Measurements from ENCODE around the gene IGDCC3. TPM values are rescaled to one million over a fixed set of nuclear protein-coding genes. Genes with fewer than 3 reads are reported as not detected.

IGDCC3 gene
- not detected for total RNA-seq

DNA sequence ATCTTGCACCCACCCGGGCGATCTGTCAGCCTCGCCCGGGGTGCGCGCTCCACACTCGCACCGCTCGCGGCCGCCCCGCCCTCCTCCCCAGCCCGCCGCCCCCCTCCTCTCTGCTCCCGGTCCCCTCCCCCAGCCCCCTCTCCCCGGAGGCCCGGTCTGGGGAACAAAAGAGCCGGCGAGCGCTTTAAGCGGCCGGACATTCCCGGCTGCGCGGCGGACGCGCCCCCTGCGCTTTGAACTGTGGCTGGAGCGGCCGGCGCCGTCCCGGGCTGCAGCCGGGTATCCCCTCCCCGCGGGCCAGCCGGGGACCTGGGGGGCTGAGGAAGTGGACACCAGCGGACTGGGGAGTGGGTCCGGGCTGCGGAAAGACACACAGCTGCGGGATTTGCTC, at the start of gene IGDCC3:
Gene IGDCC3, minus strand, starts transcription at position 27 of the 391 bp plus-strand sequence. CDS start 214 bp downstream, outside the sequence.
- peaks cover 0 to 44% of the 10 kb centered on the region in 2 donors for H3K27me3 ChIP-seq
- peak within 1 kb of the TSS; percentile 32 to 61 (median 51) for H3K4me3 ChIP-seq
- TF ChIP-seq POLR2A (IDR thresholded peaks at IDR 0.05) (no peak), CTCF (IDR thresholded peaks at IDR 0.05) (no peak), EP300 (IDR thresholded peaks at IDR 0.05) (no peak)
- no peaks in the 10 kb centered on the region for H3K36me3 ChIP-seq
- WGBS, 2 donors = 0% methylated on average over 5 of the region's 42 CpGs; no CpG with 5 or more reads in 1 of the 2 donors
- H3K27ac ChIP-seq = no peak within 1 kb of the TSS
- no peak for DNase-seq (ENCODE audit: low spot score in 2 of 2)
- no peaks in the 10 kb centered on the region for H3K9me3 ChIP-seq
- peaks cover 0 to 25% (median 4%) of the 10 kb centered on the region in 4 donors for H3K4me1 ChIP-seq

DNA sequence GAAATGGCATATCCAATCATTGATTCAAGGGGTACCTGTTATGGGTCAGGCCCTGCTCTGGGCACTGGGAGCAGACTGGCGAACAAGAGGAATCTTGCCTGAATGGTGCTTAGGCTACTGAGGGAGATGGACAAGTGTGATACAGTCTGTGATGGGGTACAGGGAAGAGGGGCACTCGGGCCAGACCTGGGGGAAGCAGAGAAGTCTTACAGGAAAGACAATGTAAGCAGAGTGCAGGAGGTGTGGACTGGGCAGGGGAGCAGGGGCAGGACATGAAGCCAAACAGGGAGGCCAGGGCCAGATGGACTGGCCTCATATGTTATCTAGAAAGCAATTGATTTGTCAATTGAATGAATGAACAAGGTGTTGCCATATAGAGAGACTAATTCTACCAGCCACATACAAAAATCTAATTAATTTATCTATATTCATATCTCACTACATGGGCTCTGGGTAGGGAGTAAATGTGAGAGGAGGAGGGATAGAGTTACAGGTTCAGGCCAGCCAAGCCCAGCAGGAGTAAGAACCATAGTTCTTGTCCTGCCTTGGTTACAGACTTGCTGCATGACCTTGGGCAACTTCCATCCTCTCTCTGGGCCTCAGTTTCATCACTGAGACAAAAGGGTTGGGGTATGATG, 48.5 kb upstream of the IGDCC3 start:
- Histone ChIP-seq H3K4me1 (peaks cover 0 to 18% (median 9%) of the 10 kb centered on the region in 4 donors), H3K9me3 (no peaks in the 10 kb centered on the region), H3K4me3 (no peak overlapping the region), H3K27me3 (peaks cover 0 to 17% of the 10 kb centered on the region in 2 donors), H3K36me3 (no peaks in the 10 kb centered on the region), H3K27ac (no peak overlapping the region)
- TF ChIP-seq EP300 (IDR thresholded peaks at IDR 0.05) (no peak), POLR2A (IDR thresholded peaks at IDR 0.05) (no peak), CTCF (IDR thresholded peaks at IDR 0.05) (no peak)
- WGBS, 2 donors = 79 to 80% methylated on average over 2 of the region's 2 CpGs
- no peak for DNase-seq (ENCODE audit: low spot score in 2 of 2)

DNA sequence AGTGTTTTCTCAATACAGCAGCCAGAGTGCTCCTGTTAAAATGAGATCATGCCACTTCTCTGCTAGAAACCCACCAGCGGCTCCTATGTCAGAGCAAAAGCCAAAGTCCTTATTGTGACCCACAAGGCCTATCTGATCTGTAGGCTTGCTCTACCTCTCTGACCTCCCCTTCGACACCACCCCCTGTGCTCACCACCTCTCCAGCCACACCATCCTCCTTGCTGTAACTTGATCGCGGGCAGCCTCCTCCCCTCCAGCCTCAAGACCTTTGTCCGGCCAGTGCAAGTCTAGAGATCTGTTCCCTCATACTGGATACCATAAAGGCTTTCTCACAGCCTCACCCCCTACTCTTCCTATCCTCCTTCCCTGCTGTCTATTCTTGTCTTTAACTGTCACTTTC, 46.9 kb upstream of the IGDCC3 start:
- H3K36me3 ChIP-seq = no peaks in the 10 kb centered on the region
- DNase-seq (ENCODE audit: low spot score in 2 of 2) = no peak
- no peak for TF ChIP-seq POLR2A (IDR thresholded peaks at IDR 0.05)
- TF ChIP-seq CTCF (IDR thresholded peaks at IDR 0.05) = no peak
- no peak for TF ChIP-seq EP300 (IDR thresholded peaks at IDR 0.05)
- peaks cover 0 to 32% of the 10 kb centered on the region in 2 donors for H3K27me3 ChIP-seq
- 77 to 79% methylated on average over 5 of the region's 5 CpGs for WGBS, 2 donors
- H3K4me1 ChIP-seq = peaks cover 0 to 24% (median 13%) of the 10 kb centered on the region in 4 donors
- no peak overlapping the region for H3K4me3 ChIP-seq
- H3K27ac ChIP-seq = no peak overlapping the region
- no peaks in the 10 kb centered on the region for H3K9me3 ChIP-seq

DNA sequence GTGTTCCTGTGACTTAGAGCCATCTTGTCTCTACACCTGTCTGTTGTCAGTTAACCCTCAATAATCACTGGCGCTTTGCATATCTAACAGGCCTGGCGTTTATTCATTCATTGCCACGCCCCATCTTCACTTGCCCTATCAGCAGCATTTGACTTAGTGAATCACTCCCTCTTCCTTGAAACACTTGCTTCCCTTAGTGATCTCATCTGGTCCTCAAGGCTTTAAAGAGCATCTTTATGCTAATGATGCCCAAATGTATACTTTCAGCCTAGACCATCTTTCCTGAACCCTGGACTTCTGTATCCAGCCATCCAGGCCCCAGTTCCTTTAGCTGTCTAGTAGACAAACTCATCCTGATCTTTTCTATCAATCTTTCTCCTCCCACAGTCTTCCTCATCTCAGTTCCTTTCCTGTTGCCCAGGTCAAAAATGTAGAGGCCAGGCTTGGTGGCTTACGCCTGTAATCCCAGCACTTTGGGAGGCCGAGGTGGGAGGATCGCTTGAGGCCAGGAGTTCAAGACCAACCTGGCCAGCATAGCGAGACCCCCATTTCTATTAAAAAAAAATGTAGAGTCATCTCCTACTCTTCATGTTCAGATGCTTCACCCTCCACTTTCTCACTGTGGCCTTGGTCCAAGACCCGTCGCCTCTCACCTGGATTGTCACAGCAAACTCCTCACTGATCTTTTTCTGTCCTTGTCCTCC, 46.3 kb upstream of the IGDCC3 start:
- Histone ChIP-seq H3K27ac (no peak overlapping the region), H3K27me3 (peaks cover 0 to 36% of the 10 kb centered on the region in 2 donors), H3K4me3 (no peak overlapping the region), H3K9me3 (no peaks in the 10 kb centered on the region), H3K36me3 (no peaks in the 10 kb centered on the region), H3K4me1 (peaks cover 0 to 24% (median 13%) of the 10 kb centered on the region in 4 donors)
- WGBS, 2 donors = 86 to 87% methylated on average over 9 of the region's 9 CpGs
- DNase-seq (ENCODE audit: low spot score in 2 of 2) = no peak
- TF ChIP-seq EP300 (IDR thresholded peaks at IDR 0.05) = no peak
- no peak for TF ChIP-seq POLR2A (IDR thresholded peaks at IDR 0.05)
- TF ChIP-seq CTCF (IDR thresholded peaks at IDR 0.05) = no peak

All from tibial nerve (tissue), 4 donors.